Keratinocyte (primary cell): ENCODE data around the gene LTB4R2.

Experiments used
- EZH2 ChIP-seq: IDR thresholded peaks from one replicate; pipeline ENCODE4 v1.6.1; 2012; ENCODE audit warnings: inconsistent platforms, mild to moderate bottlenecking, low read length, moderate library complexity
- TF ChIP-seq, protein P1 (sequence below), 3 experiments: IDR thresholded peaks in 1 of 3; conservative IDR thresholded peaks in 1 of 3; optimal IDR thresholded peaks in 1 of 3; 2 replicates in 2 of 3; 3 replicates in 1 of 3; pipeline versions ENCODE3 to v1.5.1; 2011; ENCODE audit warnings: low read length in 3 of 3, mild to moderate bottlenecking in 3 of 3, moderate library complexity in 2 of 3, control low read depth in 1 of 3, inconsistent platforms in 1 of 3; ENCODE audit not compliant: insufficient read depth in 2 of 3; ENCODE audit errors: extremely low read depth in 1 of 3

DNA sequence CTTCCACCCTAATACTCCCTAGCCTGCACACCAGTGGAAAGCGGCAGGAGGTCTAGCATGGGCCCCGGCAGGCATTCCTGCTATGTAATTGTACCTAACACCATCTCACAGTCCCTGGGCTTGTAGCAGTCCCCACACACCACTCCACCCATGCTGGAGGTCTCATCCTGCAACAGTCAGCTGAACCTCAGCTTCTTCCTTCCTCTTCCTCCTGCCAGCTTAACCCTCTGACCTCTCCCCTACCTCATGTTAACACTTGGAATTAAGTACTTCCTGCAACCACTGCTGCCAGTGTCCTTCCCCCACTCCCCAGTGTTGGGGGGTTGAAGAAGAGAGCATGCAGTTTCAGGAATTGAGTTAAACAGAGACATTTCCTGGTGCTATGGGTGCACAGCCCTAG lies 17.4 kb downstream of the LTB4R2 start:
- TF ChIP-seq, protein P1, sequence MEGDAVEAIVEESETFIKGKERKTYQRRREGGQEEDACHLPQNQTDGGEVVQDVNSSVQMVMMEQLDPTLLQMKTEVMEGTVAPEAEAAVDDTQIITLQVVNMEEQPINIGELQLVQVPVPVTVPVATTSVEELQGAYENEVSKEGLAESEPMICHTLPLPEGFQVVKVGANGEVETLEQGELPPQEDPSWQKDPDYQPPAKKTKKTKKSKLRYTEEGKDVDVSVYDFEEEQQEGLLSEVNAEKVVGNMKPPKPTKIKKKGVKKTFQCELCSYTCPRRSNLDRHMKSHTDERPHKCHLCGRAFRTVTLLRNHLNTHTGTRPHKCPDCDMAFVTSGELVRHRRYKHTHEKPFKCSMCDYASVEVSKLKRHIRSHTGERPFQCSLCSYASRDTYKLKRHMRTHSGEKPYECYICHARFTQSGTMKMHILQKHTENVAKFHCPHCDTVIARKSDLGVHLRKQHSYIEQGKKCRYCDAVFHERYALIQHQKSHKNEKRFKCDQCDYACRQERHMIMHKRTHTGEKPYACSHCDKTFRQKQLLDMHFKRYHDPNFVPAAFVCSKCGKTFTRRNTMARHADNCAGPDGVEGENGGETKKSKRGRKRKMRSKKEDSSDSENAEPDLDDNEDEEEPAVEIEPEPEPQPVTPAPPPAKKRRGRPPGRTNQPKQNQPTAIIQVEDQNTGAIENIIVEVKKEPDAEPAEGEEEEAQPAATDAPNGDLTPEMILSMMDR (optimal IDR thresholded peaks at IDR 0.05 in 1 of 3, IDR thresholded peaks at IDR 0.05 in 1 of 3, conservative IDR thresholded peaks at IDR 0.05 in 1 of 3; ENCODE audit: extremely low read depth in 1 of 3, insufficient read depth in 2 of 3, low read length in 3 of 3) = no peak
- TF ChIP-seq EZH2 = no peak
